Kidney (tissue), 14 donors: ENCODE data around the gene PALLD. TPM values are rescaled to one million over a fixed set of nuclear protein-coding genes. Genes with fewer than 3 reads are reported as not detected.

Experiments used
- DNase-seq, 5 donors: peaks; one replicate each; pipeline ENCODE4 v3.0.0-alpha.2; 2013 to 2020
- FAIRE-seq: peaks from 2 replicates; lab custom pipeline; 2012; peaks lifted over from hg19 to GRCh38; lab: Jason Lieb, UNC
- H3K27ac ChIP-seq, 2 donors: one replicate each; pipeline ENCODE4 v1.7.0; 2013; ENCODE audit warnings: low read depth in 2 of 2, low read length in 2 of 2, inconsistent platforms in 1 of 2
- H3K27me3 ChIP-seq: one replicate; pipeline ENCODE4 v1.7.1; 2013; ENCODE audit warnings: low read length, inconsistent platforms; ENCODE audit not compliant: control insufficient read depth, insufficient read depth
- H3K36me3 ChIP-seq, 3 donors: one replicate each; pipeline versions ENCODE4 v1.7.0 to v1.7.1; 2013; ENCODE audit warnings: low read length in 3 of 3, control low read depth in 1 of 3, inconsistent platforms in 1 of 3; ENCODE audit not compliant: insufficient read depth in 3 of 3, control insufficient read depth in 2 of 3
- H3K4me1 ChIP-seq, 3 donors: one replicate each; pipeline versions ENCODE4 v1.7.0 to v1.7.1; 2013; ENCODE audit warnings: low read length in 3 of 3, inconsistent platforms in 1 of 3, low read depth in 1 of 3; ENCODE audit not compliant: control insufficient read depth in 2 of 3, insufficient read depth in 2 of 3
- H3K4me3 ChIP-seq, 3 donors: one replicate each; pipeline versions ENCODE4 v1.7.0 to v1.8.1; 2013; ENCODE audit warnings: low read length in 3 of 3, control low read depth in 1 of 3, inconsistent platforms in 1 of 3
- H3K9ac ChIP-seq, 3 donors: one replicate each; pipeline versions ENCODE4 v1.7.0 to v1.7.1; 2013; ENCODE audit warnings: low read length in 3 of 3, control low read depth in 1 of 3, inconsistent platforms in 1 of 3
- H3K9me3 ChIP-seq, 3 donors: one replicate each; pipeline versions ENCODE4 v1.7.0 to v1.7.1; 2013; ENCODE audit warnings: low read length in 3 of 3, control low read depth in 1 of 3, inconsistent platforms in 1 of 3; ENCODE audit not compliant: control insufficient read depth in 2 of 3, insufficient read depth in 1 of 3
- CTCF ChIP-seq: IDR thresholded peaks from 3 replicates; pipeline ENCODE4 v1.5.1; 2012; ENCODE audit warnings: mild to moderate bottlenecking, moderate library complexity, borderline replicate concordance; ENCODE audit not compliant: insufficient read depth; ENCODE audit errors: extremely low read depth
- intact Hi-C: fragments of 100-400 bp; cut with DNase I; formaldehyde crosslinking; loops from one replicate; pipeline ENCODE4 v1.11.1; 2022
- polyA plus RNA-seq: library from polyadenylated mRNA; stranded (reverse); fragments of 350-450 nt; fragmentation: Illumina TruSeq; extraction: RNeasy Lipid Tissue Mini Kit (QIAGEN cat#74804); gene quantifications from one replicate; pipeline ENCODE4 v1.2.3, GENCODE V29; 2014; ENCODE audit warnings: low read depth, low replicate concordance; ENCODE audit not compliant: insufficient read depth
- total RNA-seq: library from RNA; stranded (reverse); fragmentation: NEBNext Ultra II Directional; extraction: Animal tissue kit (Norgen Biotek cat#: 25700); gene quantifications from one replicate; pipeline ENCODE4 v1.2.1, GENCODE V29; 2021
- donor health status: control.
- donor health status: control.
- donor health status: control.
- donor health status: control.
- donor health status: control.
- donor health status: DM: yes; HTN: yes; CAD: no.
- donor health status: Normal renal cell carcinoma (clear cell type).

The PALLD gene
- total and polyA plus RNA-seq, 2 donors from 2014 or later, result 43.4 to 120 TPM

- intact Hi-C loops, result no loop called here
- Histone ChIP-seq H3K9ac (no peak overlapping the region), H3K27me3 (no peaks in the 10 kb centered on the region), H3K9me3 (peaks cover 0 to 1% (median 0%) of the 10 kb centered on the region in 3 donors), H3K4me1 (no peaks in the 10 kb centered on the region), H3K36me3 (peaks cover 0 to 2% (median 0%) of the 10 kb centered on the region in 3 donors), H3K4me3 (no peak overlapping the region), H3K27ac (no peak overlapping the region)
- FAIRE-seq, result no peak
- TF ChIP-seq CTCF, result no peak
- no peak for DNase-seq
Observed at GRCh38 chr4:168461821-168462220, 35.0 kb upstream of the PALLD start.

GRCh38 chr4:168472920-168473319 lies 23.9 kb upstream of the PALLD start:
- FAIRE-seq, result no peak
- H3K4me3 ChIP-seq, result no peak overlapping the region
- H3K9me3 ChIP-seq, result no peaks in the 10 kb centered on the region
- TF ChIP-seq CTCF, result no peak
- no peaks in the 10 kb centered on the region for H3K4me1 ChIP-seq
- H3K36me3 ChIP-seq, result peaks cover 0 to 2% (median 0%) of the 10 kb centered on the region in 3 donors
- H3K27ac ChIP-seq, result no peak overlapping the region
- no peak for DNase-seq
- H3K9ac ChIP-seq, result no peak overlapping the region
- no peaks in the 10 kb centered on the region for H3K27me3 ChIP-seq
- intact Hi-C loops, result no loop called here

GRCh38 chr4:168474660-168475320 lies 22.1 kb upstream of the PALLD start:
- H3K36me3 ChIP-seq, result peaks cover 0 to 2% (median 0%) of the 10 kb centered on the region in 3 donors
- no peak overlapping the region for H3K4me3 ChIP-seq
- DNase-seq (no peak), FAIRE-seq (no peak)
- H3K4me1 ChIP-seq, result no peaks in the 10 kb centered on the region
- TF ChIP-seq CTCF, result no peak
- no peak overlapping the region for H3K9ac ChIP-seq
- no peak overlapping the region for H3K27ac ChIP-seq
- H3K27me3 ChIP-seq, result no peaks in the 10 kb centered on the region
- intact Hi-C loops, result no loop called here
- H3K9me3 ChIP-seq, result no peaks in the 10 kb centered on the region

- H3K9ac ChIP-seq, result no peak overlapping the region
- intact Hi-C loops, result no loop called here
- FAIRE-seq, result no peak
- TF ChIP-seq CTCF, result no peak
- no peak overlapping the region for H3K4me3 ChIP-seq
- no peak for DNase-seq
- no peaks in the 10 kb centered on the region for H3K9me3 ChIP-seq
- peaks cover 0 to 2% (median 0%) of the 10 kb centered on the region in 3 donors for H3K36me3 ChIP-seq
- H3K27ac ChIP-seq, result no peak overlapping the region
- no peaks in the 10 kb centered on the region for H3K27me3 ChIP-seq
- no peaks in the 10 kb centered on the region for H3K4me1 ChIP-seq
Observed at GRCh38 chr4:168475745-168476144, 21.1 kb upstream of the PALLD start.
